Raji (cell line): ENCODE results near the gene SATB2.

Experiments
- POLR2A ChIP-seq: IDR thresholded peaks from 2 replicates; pipeline ENCODE4 v1.6.1; 2011; ENCODE audit warnings: low read depth, low read length, control low read depth; ENCODE audit not compliant: insufficient read depth

The SATB2 gene

GRCh38 chr2:199468561-199469513 is 11.1 kb upstream of the SATB2 start:
- TF ChIP-seq POLR2A, result no peak

DNA sequence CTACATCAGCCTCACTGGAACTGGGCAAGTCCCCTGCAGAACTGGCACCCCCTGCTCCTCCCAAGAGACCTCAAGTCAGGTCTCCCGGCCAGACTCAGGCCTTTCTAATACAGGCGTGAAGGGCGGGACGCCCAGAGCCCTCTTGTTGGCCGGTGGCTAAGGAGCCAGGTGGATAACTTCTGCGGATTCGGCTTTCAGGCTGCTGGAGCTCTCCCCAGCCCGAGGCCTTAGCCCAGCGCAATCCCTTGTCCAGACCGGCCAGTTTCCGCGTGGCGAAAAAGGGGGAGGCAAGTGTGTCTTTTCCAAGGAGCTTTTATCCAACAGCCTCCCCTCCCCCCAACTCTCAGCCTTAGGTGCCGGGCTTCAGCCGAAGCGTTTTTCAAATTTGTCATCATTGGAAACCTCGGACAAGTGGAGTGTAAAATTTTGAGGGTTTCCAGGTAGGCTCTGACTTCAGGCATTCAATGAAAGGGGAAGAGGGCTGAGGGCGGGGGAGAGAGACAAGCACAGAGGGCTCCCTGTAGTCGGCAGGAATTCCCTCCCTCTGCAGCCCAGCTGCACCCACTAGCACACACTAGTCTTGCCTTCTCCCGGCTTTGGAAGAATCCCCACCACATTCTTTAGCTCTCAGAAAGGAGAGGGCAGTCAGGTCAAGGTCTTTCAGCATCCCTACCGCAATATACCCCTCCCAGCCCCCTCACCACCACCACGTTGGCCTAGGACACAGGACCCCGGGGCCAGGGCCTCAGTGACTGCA is 9.5 kb upstream of the SATB2 start:
- TF ChIP-seq POLR2A, result no peak

GRCh38 chr2:199466692-199467065 is 8.9 kb upstream of the SATB2 start:
- TF ChIP-seq POLR2A, result no peak

DNA sequence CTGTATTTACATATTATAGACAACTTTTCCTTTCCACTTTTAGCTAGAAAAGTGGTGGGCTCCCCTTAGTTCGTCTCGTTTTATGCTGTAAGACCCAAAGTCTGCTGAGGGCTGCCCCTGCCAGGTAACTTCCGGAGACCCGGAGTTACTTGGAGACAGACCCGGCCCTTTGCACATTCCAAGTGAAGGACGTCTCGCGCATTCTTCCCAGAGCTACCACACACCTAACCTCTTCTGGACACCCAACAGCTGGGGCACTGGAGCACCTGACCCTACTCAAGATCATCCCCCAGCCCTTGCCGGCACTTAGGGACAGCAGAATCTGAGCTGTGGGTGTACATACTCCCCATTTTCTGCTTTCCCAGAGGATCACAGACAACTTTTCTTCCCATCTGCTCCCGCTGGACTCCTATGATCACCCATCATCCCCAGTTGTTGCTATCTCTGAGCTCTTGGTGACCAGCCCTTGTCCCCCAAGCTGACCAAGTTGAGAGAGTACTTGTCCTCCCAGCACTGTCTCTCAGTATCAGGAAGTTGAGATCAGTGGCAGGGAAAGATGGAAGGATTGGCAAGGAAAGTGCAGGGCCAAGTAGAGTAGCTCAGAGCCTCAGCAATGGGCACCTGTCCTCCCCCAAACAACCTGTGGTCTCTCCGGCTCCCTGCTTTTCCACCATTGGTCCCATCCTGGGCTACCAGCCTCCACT is 8.4 kb upstream of the SATB2 start:
- TF ChIP-seq POLR2A, result no peak

DNA sequence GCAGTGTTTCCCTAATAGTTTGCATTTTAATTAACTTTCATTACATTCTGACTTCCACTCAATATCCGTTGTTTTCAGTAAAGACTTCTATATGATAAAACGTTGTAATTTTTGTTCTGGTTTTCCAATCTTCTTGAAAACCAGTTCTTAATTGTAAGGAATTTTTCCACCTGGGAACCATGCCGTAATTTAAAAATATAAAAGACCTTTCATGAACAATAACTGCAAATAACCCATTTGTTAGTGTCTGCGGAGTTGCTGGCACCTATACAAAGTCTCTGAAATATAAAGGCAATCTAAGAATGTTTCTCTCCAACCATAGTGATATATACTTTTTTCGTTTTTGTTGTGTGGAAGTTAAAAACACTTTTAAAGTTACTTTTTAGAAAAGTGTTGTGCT is 7.7 kb upstream of the SATB2 start:
- no peak for TF ChIP-seq POLR2A

DNA sequence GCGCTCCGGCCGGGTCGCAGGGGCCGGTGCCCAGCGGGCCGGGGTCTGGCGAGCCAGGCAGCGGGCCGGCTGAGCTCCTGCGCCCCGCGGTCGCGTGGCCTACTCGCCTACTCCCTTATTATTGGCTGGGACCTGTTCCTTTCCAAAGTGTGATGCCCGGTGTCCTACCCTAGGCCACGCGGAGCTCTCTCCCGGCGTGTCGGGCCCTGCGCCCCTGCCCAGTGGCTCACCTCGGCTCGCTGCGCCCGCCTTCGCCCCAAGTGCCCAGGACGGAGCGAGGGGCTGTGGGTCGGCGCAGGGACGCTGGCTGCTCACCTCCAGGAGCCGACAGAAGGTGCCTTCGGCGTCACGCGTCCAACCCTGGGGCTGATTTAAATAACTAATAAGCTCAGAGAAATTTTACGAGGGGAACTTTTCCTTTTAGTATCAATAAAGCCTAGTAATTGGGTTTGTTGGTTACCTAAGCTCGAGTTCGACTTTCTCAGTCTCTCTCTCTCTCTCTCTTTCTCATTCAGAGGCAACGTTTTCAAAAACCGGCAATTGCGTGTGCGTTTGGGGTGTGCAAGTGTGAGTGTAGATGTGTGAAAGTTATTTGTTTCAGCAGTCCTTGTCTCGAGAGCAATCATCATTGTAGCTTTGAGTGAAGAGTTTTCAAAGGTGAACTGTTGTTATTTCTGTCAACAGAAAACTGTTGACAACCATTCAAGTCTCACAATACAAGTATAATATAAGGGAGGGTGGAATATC is 7.0 kb upstream of the SATB2 start:
- TF ChIP-seq POLR2A, result no peak

DNA sequence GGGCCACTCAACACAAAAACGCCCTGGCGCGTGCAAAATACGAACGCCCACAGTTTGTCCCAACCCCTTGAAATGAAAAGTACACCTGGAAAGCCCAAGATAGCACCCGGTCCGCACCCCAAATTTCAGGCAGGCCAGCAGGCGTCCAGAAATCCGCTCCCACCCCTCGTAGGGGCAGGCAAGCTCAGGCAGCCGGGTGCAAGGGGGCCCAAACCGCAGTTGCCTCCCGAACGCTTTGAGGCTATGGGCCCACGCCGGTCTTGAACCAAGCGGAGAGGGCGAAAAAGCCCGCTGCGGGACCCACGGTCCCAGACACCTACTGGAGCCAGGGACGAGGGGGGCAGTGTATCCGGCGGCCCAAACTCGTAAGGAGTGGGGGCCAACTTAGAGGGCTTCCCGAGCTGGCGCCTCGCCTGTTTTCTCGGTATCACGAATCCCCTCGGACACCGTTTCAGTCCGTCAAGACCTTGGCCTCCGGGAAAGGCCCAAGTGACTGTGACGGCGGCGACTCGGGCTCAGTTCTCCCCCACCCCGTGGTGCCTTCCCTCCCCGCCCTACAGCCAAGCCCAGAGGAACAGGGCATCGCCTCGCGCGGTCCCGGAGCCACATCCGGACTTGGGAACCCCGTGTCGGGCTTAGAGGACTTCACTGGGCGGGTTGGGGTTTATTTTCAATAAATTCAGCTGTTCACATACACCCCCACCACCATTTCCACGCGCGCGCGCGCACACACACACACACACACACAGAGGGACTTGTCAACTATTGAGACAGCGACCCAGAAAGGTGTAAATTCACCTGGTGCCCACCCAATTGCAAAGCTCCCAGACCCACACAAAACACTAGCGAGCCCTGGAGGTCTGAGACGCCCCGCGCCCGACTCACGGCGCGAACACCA is 6.2 kb upstream of the SATB2 start:
- TF ChIP-seq POLR2A, result no peak

- no peak for TF ChIP-seq POLR2A
Observed at GRCh38 chr2:199462956-199463692, 5.4 kb upstream of the SATB2 start.

DNA sequence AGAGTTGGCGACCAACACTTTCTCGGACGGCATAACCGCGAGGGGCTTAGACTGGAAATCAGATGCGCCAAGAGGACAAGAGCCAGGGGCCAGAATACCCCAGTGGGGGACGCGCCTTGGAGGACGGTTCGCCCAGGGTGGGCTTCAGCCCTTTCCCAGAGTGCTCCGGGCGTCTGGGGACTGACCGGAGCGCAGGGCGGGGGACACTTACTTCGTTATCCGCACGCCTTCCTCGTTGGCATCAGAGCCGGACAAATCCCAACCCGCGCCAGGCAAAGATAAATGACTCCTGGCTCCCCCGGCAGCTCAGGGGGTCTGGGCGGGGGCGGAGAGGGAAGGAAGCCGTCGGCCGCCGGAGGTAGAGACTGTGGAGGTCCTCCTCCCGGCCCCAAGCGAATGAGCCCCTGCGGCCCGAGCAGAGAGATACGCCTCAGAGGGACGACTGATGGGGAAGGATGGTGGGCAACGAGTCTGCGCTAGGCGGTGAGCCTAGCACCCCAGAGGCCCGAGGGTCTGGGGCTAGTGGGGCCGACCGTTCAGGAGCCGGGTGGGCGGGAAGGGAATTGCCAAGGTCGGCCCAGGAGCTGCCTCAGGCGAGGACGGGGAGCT is 4.7 kb upstream of the SATB2 start:
- TF ChIP-seq POLR2A, result no peak

DNA sequence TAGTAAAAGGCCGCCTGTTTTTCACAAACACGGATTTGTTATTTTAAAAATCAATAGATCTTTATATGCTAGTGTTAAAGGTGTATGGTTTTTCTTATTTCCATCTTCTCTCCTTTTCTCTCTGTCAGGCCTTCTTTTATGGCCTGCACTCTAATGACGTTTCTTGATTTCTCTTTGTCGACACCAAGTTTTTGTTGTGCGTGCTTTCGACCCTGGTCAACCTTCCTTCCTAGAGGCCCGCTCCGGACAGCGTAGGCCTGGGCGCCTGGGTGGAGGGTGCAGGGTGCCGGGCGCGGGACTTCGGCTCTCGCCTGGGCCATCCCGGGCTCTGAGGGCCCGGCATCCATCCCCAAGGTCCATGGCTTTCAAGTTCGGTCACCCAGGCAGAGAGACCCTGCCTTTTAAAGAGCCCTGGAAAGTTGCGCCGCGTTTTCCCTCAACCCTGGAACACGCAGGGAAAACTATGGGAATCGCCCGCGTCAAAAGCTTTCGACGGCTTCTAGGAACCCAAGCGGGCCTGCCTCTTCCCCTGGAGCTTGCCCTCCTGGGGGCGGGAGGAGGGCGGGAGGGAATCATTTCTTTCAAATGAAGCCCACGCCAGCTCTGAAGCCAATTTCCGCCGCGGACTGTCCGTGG is 4.1 kb upstream of the SATB2 start:
- no peak for TF ChIP-seq POLR2A

DNA sequence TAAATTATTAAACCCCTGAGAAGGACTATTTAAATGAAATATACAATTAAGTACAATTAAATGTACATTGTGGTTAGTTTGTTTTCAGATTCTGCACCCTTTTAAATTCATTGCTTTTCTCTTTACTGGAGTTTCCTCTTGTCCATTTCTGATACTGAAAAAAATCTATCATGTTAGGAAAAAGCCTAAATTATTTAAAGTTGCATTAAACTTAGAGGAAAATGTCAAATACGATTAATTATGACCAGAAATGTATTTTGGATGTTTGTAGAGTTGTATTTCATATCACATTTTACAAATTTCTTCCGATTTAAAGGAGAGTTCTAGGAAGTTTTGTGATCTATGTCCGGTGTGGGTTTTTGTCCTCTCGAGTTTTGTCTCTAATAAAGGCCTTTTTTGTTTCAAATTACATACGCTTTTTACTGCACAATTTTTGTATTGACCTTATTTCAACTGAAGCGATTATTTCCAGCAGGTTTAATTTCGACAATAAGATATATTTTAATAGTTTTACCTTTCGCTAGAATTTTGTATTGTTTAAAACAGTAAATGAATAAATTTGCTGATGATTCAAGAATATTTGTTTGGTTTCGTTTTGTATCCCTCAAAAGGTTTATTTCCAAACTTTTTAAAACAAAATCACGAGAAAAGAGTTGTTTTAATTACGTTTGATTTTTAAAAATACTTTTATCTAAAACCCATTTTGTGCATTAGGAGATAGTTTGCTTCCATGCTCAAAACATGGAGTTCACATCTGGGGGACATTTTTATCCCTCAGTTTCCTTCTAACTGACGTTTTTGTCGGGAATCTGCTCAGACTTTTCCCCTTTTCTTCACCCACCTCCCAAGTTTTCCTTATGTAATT is 3.3 kb upstream of the SATB2 start:
- no peak for TF ChIP-seq POLR2A

DNA sequence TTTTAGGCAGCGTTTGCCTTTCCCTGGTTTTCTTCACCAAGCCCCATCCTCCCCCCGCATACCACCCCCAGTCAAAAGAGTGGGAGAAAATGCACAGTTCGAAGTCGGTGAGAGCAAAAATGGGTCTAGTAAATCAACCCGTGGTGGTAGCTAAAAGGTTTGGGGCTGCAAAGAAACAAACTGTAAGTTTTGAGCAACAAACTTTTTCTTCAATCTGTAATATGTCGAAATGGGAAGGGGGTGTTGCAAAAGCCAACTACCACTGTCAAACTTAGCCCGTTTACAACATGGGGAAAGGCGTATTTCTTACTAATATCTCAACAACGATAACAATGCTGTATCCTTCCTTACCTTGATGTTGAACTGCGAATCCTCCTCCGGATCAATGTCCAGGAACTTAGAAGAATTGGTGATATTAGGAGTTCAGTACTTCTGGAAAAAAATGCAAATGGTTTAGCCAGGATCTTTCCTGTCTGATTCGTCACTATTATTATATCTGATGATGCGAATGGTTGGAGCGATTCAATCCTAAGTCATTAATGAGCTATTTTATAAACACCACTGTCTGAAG is 2.4 kb upstream of the SATB2 start:
- no peak for TF ChIP-seq POLR2A
